Measurements from ENCODE around the gene SFXN3. TPM values are rescaled to one million over a fixed set of nuclear protein-coding genes. Genes with fewer than 3 reads are reported as not detected.
A peak's percentile ranks its signal among the peaks of the same experiment; 100 is the strongest.

SFXN3 gene
- total and polyA plus RNA-seq, 2 of the 8 experiments (the other 6 are each of a cell fraction or from before 2014, with no cell fraction given) = 2.6 to 2.8 TPM

- H3K4me2 ChIP-seq (ENCODE audit: insufficient read depth in 1 of 2, low read depth in 2 of 2, low read length in 2 of 2) = no peak overlapping the region
- H3K56ac ChIP-seq (replicated peaks; ENCODE audit: insufficient read length, low read depth, low read length) = no peak overlapping the region
- no peak overlapping the region for H4K91ac ChIP-seq (replicated peaks; ENCODE audit: insufficient read length, low read length)
- H3K23me2 ChIP-seq (ENCODE audit: low read depth, low read length) = peaks cover 6% of the 10 kb centered on the region
- peaks cover 11 to 47% (median 31%) of the 10 kb centered on the region in 4 experiments; a peak in 7 of 8 replicates for H3K36me3 ChIP-seq (ENCODE audit: control insufficient read depth in 2 of 4, insufficient read depth in 4 of 4, low read length in 3 of 4)
- H3K4me3 ChIP-seq (ENCODE audit: extremely low read depth in 1 of 4, insufficient read depth in 2 of 4, low read depth in 3 of 4, low read length in 4 of 4) = no peak overlapping the region
- CTCF ChIA-PET (ENCODE audit: partially characterized antibody) = interaction anchor here (0.9 to 26.8 kb wide), 8 partner anchors 4 to 66 kb away, joined by 3 to 464 read pairs (median 6); partner anchors contain the start of genes LZTS2, MRPL43, PDZD7 and TWNK
- peaks cover 2 to 19% of the 10 kb centered on the region in 2 experiments for H4K20me1 ChIP-seq (replicated peaks in 1 of 2; ENCODE audit: control insufficient read depth in 1 of 2, insufficient read depth in 2 of 2, low read length in 2 of 2)
- peaks cover 1 to 15% (median 11%) of the 10 kb centered on the region in 4 experiments for H3K4me1 ChIP-seq (replicated peaks in 1 of 4; ENCODE audit: control insufficient read depth in 3 of 4, insufficient read depth in 4 of 4, low read length in 3 of 4)
- POLR2A ChIA-PET (ENCODE audit: partially characterized antibody) = interaction anchor here (1.0 to 12.6 kb wide), 6 partner anchors 5 to 17 kb away, joined by 3 to 143 read pairs (median 7); no protein-coding TSS in a partner anchor
- H2BK20ac ChIP-seq (ENCODE audit: low read length) = no peak overlapping the region
- no peaks in the 10 kb centered on the region for H3K9me3 ChIP-seq (ENCODE audit: insufficient read depth in 2 of 2, low read depth in 1 of 2, low read length in 1 of 2)
- WGBS, 2 experiments (ENCODE audit: extremely low coverage in 1 of 2, insufficient coverage in 1 of 2, insufficient read length in 1 of 2, insufficient replicate concordance in 2 of 2, low coverage in 1 of 2, low lambda C conversion rate in 2 of 2, missing lambda C conversion rate in 1 of 2) = 91% methylated on average over 16 of the region's 18 CpGs; no CpG with 5 or more reads in 1 of the 2 experiments
- FAIRE-seq (no peak), DNase-seq (ENCODE audit: low read depth in 1 of 2, low spot score in 2 of 2) (no peak)
- H3K79me1 ChIP-seq (ENCODE audit: low read depth, low read length) = peaks cover 6% of the 10 kb centered on the region; the same call in 1 of the 2 replicates
- peaks cover 0 to 31% of the 10 kb centered on the region in 2 experiments; a peak in 2 of 4 replicates for H3K79me2 ChIP-seq (ENCODE audit: control insufficient read depth in 1 of 2, insufficient read depth in 2 of 2, low read length in 2 of 2)
- H2AFZ ChIP-seq (ENCODE audit: low read length) = no peak overlapping the region
- H3K23ac ChIP-seq (ENCODE audit: insufficient read length) = no peak overlapping the region
- no peak overlapping the region; the same call in 1 of the 2 replicates for H4K8ac ChIP-seq (ENCODE audit: extremely low read depth, insufficient read depth, low read length)
- no peak overlapping the region for H2BK120ac ChIP-seq (replicated peaks; ENCODE audit: low read depth, low read length)
- no peak overlapping the region for H3K27ac ChIP-seq (ENCODE audit: low read depth, low read length)
- no peak overlapping the region for H3K9ac ChIP-seq (replicated peaks in 1 of 4; ENCODE audit: extremely low read depth in 1 of 4, low read depth in 3 of 4, low read length in 3 of 4)
- H4K5ac ChIP-seq (ENCODE audit: insufficient read length, low read depth, low read length) = no peak overlapping the region
- no peak overlapping the region for H3K18ac ChIP-seq (ENCODE audit: extremely low read depth, low read length)
- H2AK5ac ChIP-seq (ENCODE audit: low read depth, low read length) = no peak overlapping the region
- H2BK15ac ChIP-seq (ENCODE audit: low read length) = no peak overlapping the region
- H3K14ac ChIP-seq (ENCODE audit: insufficient read length) = no peak overlapping the region
- H2BK5ac ChIP-seq (ENCODE audit: low read depth, low read length) = 0 out of 2 replicates have a peak overlapping the region, but pooled peaks have one; percentile 9
- no peak overlapping the region for H3K4ac ChIP-seq (replicated peaks; ENCODE audit: insufficient read length, low read depth, low read length)
- H2BK12ac ChIP-seq (ENCODE audit: low read depth, low read length) = no peak overlapping the region
- TF ChIP-seq CBX5 (IDR thresholded peaks at IDR 0.05; ENCODE audit: low read depth, low read length) (no peak), NANOG (IDR thresholded peaks at IDR 0.05; ENCODE audit: insufficient read depth, low read depth, low read length, poor library complexity, severe bottlenecking) (no peak), POU5F1 (IDR thresholded peaks at IDR 0.05; ENCODE audit: low read depth, low read length) (no peak), KDM5A (IDR thresholded peaks at IDR 0.05; ENCODE audit: low read length) (no peak), POLR2AphosphoS5 (IDR thresholded peaks at IDR 0.05; ENCODE audit: low read depth, low read length) (no peak), CTCF (IDR thresholded peaks at IDR 0.05; ENCODE audit: control extremely low read depth in 1 of 3, insufficient read depth in 1 of 3, low read depth in 1 of 3, low read length in 3 of 3) (no peak), POLR2A (IDR thresholded peaks at IDR 0.05; ENCODE audit: control extremely low read depth in 1 of 2, low read depth in 2 of 2, low read length in 2 of 2) (no peak)
- H3K27me3 ChIP-seq (replicated peaks in 1 of 4; ENCODE audit: control insufficient read depth in 3 of 4, extremely low read depth in 1 of 4, insufficient read depth in 3 of 4, low read length in 3 of 4) = no peaks in the 10 kb centered on the region
These were observed 27.3 kb upstream of the SFXN3 start for GRCh38 chr10:101003639-101004206.

Measured in H1 (cell line).